Activated CD4-positive, alpha-beta memory T cell treated with anti-CD3 and anti-CD28 coated beads for 36 hours (primary cell): Measurements from ENCODE around the gene LCN12. TPM values are rescaled to one million over a fixed set of nuclear protein-coding genes. Genes with fewer than 3 reads are reported as not detected.

Experiments used
- CTCF ChIA-PET: fragments of 350-600 bp; sonication (Branson Sonifier 250); formaldehyde crosslinking; loops from one replicate; lab custom pipeline; 2021; ENCODE audit warnings: antibody characterized with exemption, inconsistent platforms; lab: Charles Lee
- POLR2A ChIA-PET: fragments of 350-600 bp; sonication (Branson Sonifier 250); formaldehyde crosslinking; loops from one replicate; lab custom pipeline; 2021; ENCODE audit warnings: antibody characterized with exemption; lab: Charles Lee
- DNase-seq: peaks from one replicate; pipeline ENCODE4 v3.0.0-alpha.2; 2020
- H3K27ac Mint-ChIP-seq: one replicate; pipeline ENCODE4 v1.8.0; 2021; ENCODE audit warnings: mixed read lengths
- H3K27me3 Mint-ChIP-seq: one replicate; pipeline ENCODE4 v1.8.0; 2021; ENCODE audit warnings: mixed read lengths
- H3K36me3 Mint-ChIP-seq: one replicate; pipeline ENCODE4 v1.8.0; 2021; ENCODE audit warnings: mixed read lengths
- H3K4me1 Mint-ChIP-seq: one replicate; pipeline ENCODE4 v1.8.0; 2021; ENCODE audit warnings: low read depth, mixed read lengths
- H3K4me3 Mint-ChIP-seq: one replicate; pipeline ENCODE4 v1.8.0; 2021; ENCODE audit warnings: mild to moderate bottlenecking, mixed read lengths
- H3K9me3 Mint-ChIP-seq: one replicate; pipeline ENCODE4 v1.8.0; 2021; ENCODE audit warnings: mixed read lengths
- intact Hi-C: fragments of 100-400 bp; cut with micrococcal nuclease; formaldehyde crosslinking; loops from one replicate; pipeline ENCODE4 v1.15.1; 2023
- total RNA-seq, 2 experiments: library from RNA; stranded (reverse); gene quantifications; one replicate each; pipeline ENCODE4 v1.2.3, GENCODE V29; 2021

LCN12 gene
- total RNA-seq, 2 experiments from 2014 or later: 1.6 to 2.1 TPM

GRCh38 chr9:136947955-136948510, 4.0 kb upstream of the LCN12 start:
- no peaks in the 10 kb centered on the region for H3K27me3 Mint-ChIP-seq
- POLR2A ChIA-PET: no interaction called here
- CTCF ChIA-PET: interaction anchor here (0.6 to 2.8 kb wide), 16 partner anchors 17 to 140 kb away, joined by 3 to 49 read pairs (median 4); partner anchors contain the start of genes ABCA2, AJM1, CLIC3 and NPDC1
- H3K4me1 Mint-ChIP-seq: peaks cover 7% of the 10 kb centered on the region
- intact Hi-C loops: loop anchor here (2.0 to 10.0 kb wide), 3 partner anchors 44 to 157 kb away; partner anchors contain the start of genes FUT7, PAXX and TMEM141
- H3K9me3 Mint-ChIP-seq: no peaks in the 10 kb centered on the region
- H3K4me3 Mint-ChIP-seq: peak overlapping the region; percentile 77
- DNase-seq: peak; percentile 42
- no peaks in the 10 kb centered on the region for H3K36me3 Mint-ChIP-seq
- no peak overlapping the region for H3K27ac Mint-ChIP-seq

GRCh38 chr9:136949239-136949816, 2.7 kb upstream of the LCN12 start:
- Mint-ChIP-seq H3K27me3 (no peaks in the 10 kb centered on the region), H3K9me3 (no peaks in the 10 kb centered on the region), H3K4me3 (peak overlapping the region; percentile 77), H3K4me1 (peaks cover 4% of the 10 kb centered on the region), H3K27ac (peak overlapping the region; percentile 76), H3K36me3 (no peaks in the 10 kb centered on the region)
- intact Hi-C loops: loop anchor here (2.0 to 10.0 kb wide), 3 partner anchors 43 to 159 kb away; partner anchors contain the start of genes FUT7, PAXX and TMEM141
- POLR2A ChIA-PET: interaction anchor here (0.5 to 1.0 kb wide), 2 partner anchors 11 to 68 kb away, joined by 3 read pairs; no protein-coding TSS in a partner anchor
- no peak for DNase-seq
- CTCF ChIA-PET: interaction anchor here (1.0 to 2.8 kb wide), 5 partner anchors 26 to 107 kb away, joined by 3 to 13 read pairs (median 8); partner anchors contain the start of genes AJM1 and NPDC1

- H3K4me1 Mint-ChIP-seq: peaks cover under 1% of the 10 kb centered on the region
- no peaks in the 10 kb centered on the region for H3K9me3 Mint-ChIP-seq
- H3K27me3 Mint-ChIP-seq: no peaks in the 10 kb centered on the region
- ChIA-PET POLR2A (interaction anchor here (0.5 to 1.0 kb wide), 2 partner anchors 10 to 68 kb away, joined by 3 read pairs; no protein-coding TSS in a partner anchor), CTCF (interaction anchor here (1.0 to 2.8 kb wide), 3 partner anchors 79 to 107 kb away, joined by 3 to 10 read pairs (median 7); partner anchors contain the start of gene AJM1)
- intact Hi-C loops: loop anchor here (2.0 to 10.0 kb wide), 3 partner anchors 42 to 159 kb away; partner anchors contain the start of genes FUT7, PAXX and TMEM141
- peak; percentile 98 for DNase-seq
- H3K27ac Mint-ChIP-seq: peak overlapping the region; percentile 76
- peak overlapping the region; percentile 78 for H3K4me3 Mint-ChIP-seq
- no peaks in the 10 kb centered on the region for H3K36me3 Mint-ChIP-seq
Measured at GRCh38 chr9:136949817-136950655, 2.0 kb upstream of the LCN12 start.

GRCh38 chr9:136950656-136951276, 1.3 kb upstream of the LCN12 start:
- no peak overlapping the region for H3K27ac Mint-ChIP-seq
- H3K9me3 Mint-ChIP-seq: no peaks in the 10 kb centered on the region
- intact Hi-C loops: no loop called here
- no peak for DNase-seq
- H3K27me3 Mint-ChIP-seq: no peaks in the 10 kb centered on the region
- peak overlapping the region; percentile 78 for H3K4me3 Mint-ChIP-seq
- H3K36me3 Mint-ChIP-seq: no peaks in the 10 kb centered on the region
- H3K4me1 Mint-ChIP-seq: no peaks in the 10 kb centered on the region
- POLR2A ChIA-PET: no interaction called here
- CTCF ChIA-PET: no interaction called here

GRCh38 chr9:136952321-136952850, 313 bp downstream of the LCN12 start:
- no peak for DNase-seq
- Mint-ChIP-seq H3K4me1 (peaks cover 2% of the 10 kb centered on the region), H3K9me3 (peaks cover 4% of the 10 kb centered on the region), H3K27me3 (no peaks in the 10 kb centered on the region), H3K27ac (no peak overlapping the region), H3K4me3 (no peak overlapping the region), H3K36me3 (no peaks in the 10 kb centered on the region)
- CTCF ChIA-PET: no interaction called here
- POLR2A ChIA-PET: no interaction called here
- intact Hi-C loops: no loop called here

- Mint-ChIP-seq H3K27ac (no peak overlapping the region), H3K36me3 (no peaks in the 10 kb centered on the region), H3K4me1 (peaks cover 2% of the 10 kb centered on the region), H3K9me3 (peaks cover 4% of the 10 kb centered on the region), H3K27me3 (no peaks in the 10 kb centered on the region), H3K4me3 (no peak overlapping the region)
- ChIA-PET POLR2A (no interaction called here), CTCF (no interaction called here)
- intact Hi-C loops: no loop called here
- DNase-seq: no peak
Measured at GRCh38 chr9:136952876-136953770, 1.1 kb downstream of the LCN12 start.

- no peak overlapping the region for H3K27ac Mint-ChIP-seq
- no peak overlapping the region for H3K4me3 Mint-ChIP-seq
- H3K36me3 Mint-ChIP-seq: no peaks in the 10 kb centered on the region
- no peaks in the 10 kb centered on the region for H3K27me3 Mint-ChIP-seq
- DNase-seq: no peak
- POLR2A ChIA-PET: no interaction called here
- peaks cover 2% of the 10 kb centered on the region for H3K4me1 Mint-ChIP-seq
- CTCF ChIA-PET: no interaction called here
- H3K9me3 Mint-ChIP-seq: peaks cover 4% of the 10 kb centered on the region
- intact Hi-C loops: no loop called here
Measured at GRCh38 chr9:136953771-136954269, 1.7 kb downstream of the LCN12 start.

GRCh38 chr9:136954270-136955083, 2.4 kb downstream of the LCN12 start:
- POLR2A ChIA-PET: no interaction called here
- Mint-ChIP-seq H3K9me3 (peaks cover 4% of the 10 kb centered on the region), H3K36me3 (no peaks in the 10 kb centered on the region), H3K27ac (no peak overlapping the region), H3K27me3 (no peaks in the 10 kb centered on the region), H3K4me3 (no peak overlapping the region), H3K4me1 (peaks cover 2% of the 10 kb centered on the region)
- intact Hi-C loops: no loop called here
- DNase-seq: no peak
- CTCF ChIA-PET: no interaction called here

- CTCF ChIA-PET: no interaction called here
- Mint-ChIP-seq H3K9me3 (peaks cover 4% of the 10 kb centered on the region), H3K27ac (no peak overlapping the region)
Measured at GRCh38 chr9:136955202-136955942, 3.3 kb downstream of the LCN12 start.

GRCh38 chr9:136955943-136956335, 3.9 kb downstream of the LCN12 start:
- POLR2A ChIA-PET: no interaction called here
- CTCF ChIA-PET: no interaction called here
- peaks cover 8% of the 10 kb centered on the region for H3K4me1 Mint-ChIP-seq

More at GRCh38 chr9:136955202-136955942, 3.3 kb downstream of the LCN12 start:
- no peaks in the 10 kb centered on the region for H3K36me3 Mint-ChIP-seq
- H3K27me3 Mint-ChIP-seq: no peaks in the 10 kb centered on the region
- DNase-seq: no peak
- intact Hi-C loops: no loop called here
- H3K4me3 Mint-ChIP-seq: no peak overlapping the region
- POLR2A ChIA-PET: no interaction called here
- peaks cover 5% of the 10 kb centered on the region for H3K4me1 Mint-ChIP-seq

More at GRCh38 chr9:136955943-136956335, 3.9 kb downstream of the LCN12 start:
- Mint-ChIP-seq H3K27ac (no peak overlapping the region), H3K4me3 (no peak overlapping the region), H3K9me3 (peaks cover 4% of the 10 kb centered on the region), H3K36me3 (no peaks in the 10 kb centered on the region), H3K27me3 (no peaks in the 10 kb centered on the region)
- DNase-seq: no peak
- intact Hi-C loops: no loop called here
